GM23338 (cell line): ENCODE data around the gene GRK4.

Experiments used
- POLR2AphosphoS5 ChIP-seq: IDR thresholded peaks from 2 replicates; pipeline ENCODE4 v1.6.1; 2016; ENCODE audit warnings: antibody characterized with exemption, low read depth
- TF ChIP-seq, protein P1 (sequence below), 2 experiments: fragments of 200-600 bp in 1 of 2; sonication (generic) in 1 of 2; conservative IDR thresholded peaks; 2 replicates each; pipeline versions ENCODE4 v1.5.1 to v1.6.1; 2016 to 2017; ENCODE audit warnings: antibody characterized with exemption in 2 of 2, low read depth in 2 of 2, mild to moderate bottlenecking in 2 of 2, moderate library complexity in 1 of 2
- TF ChIP-seq, protein P2 (sequence below): IDR thresholded peaks from one replicate; pipeline ENCODE4 v1.6.1; 2018; ENCODE audit warnings: antibody characterized with exemption; ENCODE audit not compliant: unreplicated experiment
- TF ChIP-seq, protein P3 (sequence below): IDR thresholded peaks from 2 replicates; pipeline ENCODE4 v1.6.1; 2016; ENCODE audit warnings: antibody characterized with exemption

DNA sequence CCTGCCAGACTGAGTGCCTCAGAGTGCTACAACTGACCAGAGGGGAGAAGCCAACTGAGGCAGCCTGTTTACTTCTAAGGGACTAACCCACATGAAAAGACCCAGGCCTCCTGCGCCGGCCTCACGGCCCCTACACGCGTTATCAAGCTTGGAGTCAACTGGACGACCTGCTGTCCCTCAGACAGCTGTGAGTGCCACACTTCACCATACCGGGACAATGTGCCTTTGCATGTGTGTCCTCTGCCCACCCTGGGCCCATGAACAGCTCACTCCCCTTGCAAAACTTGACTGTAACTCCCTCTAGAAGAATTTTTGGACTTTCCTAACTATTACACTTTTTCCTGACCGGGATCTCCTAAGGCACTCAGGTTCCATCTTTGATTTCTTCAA is 2.0 kb upstream of the GRK4 start:
- TF ChIP-seq, protein P1, sequence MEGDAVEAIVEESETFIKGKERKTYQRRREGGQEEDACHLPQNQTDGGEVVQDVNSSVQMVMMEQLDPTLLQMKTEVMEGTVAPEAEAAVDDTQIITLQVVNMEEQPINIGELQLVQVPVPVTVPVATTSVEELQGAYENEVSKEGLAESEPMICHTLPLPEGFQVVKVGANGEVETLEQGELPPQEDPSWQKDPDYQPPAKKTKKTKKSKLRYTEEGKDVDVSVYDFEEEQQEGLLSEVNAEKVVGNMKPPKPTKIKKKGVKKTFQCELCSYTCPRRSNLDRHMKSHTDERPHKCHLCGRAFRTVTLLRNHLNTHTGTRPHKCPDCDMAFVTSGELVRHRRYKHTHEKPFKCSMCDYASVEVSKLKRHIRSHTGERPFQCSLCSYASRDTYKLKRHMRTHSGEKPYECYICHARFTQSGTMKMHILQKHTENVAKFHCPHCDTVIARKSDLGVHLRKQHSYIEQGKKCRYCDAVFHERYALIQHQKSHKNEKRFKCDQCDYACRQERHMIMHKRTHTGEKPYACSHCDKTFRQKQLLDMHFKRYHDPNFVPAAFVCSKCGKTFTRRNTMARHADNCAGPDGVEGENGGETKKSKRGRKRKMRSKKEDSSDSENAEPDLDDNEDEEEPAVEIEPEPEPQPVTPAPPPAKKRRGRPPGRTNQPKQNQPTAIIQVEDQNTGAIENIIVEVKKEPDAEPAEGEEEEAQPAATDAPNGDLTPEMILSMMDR (conservative IDR thresholded peaks at IDR 0.05; ENCODE audit: low read depth in 2 of 2): no peak
- TF ChIP-seq, protein P2, sequence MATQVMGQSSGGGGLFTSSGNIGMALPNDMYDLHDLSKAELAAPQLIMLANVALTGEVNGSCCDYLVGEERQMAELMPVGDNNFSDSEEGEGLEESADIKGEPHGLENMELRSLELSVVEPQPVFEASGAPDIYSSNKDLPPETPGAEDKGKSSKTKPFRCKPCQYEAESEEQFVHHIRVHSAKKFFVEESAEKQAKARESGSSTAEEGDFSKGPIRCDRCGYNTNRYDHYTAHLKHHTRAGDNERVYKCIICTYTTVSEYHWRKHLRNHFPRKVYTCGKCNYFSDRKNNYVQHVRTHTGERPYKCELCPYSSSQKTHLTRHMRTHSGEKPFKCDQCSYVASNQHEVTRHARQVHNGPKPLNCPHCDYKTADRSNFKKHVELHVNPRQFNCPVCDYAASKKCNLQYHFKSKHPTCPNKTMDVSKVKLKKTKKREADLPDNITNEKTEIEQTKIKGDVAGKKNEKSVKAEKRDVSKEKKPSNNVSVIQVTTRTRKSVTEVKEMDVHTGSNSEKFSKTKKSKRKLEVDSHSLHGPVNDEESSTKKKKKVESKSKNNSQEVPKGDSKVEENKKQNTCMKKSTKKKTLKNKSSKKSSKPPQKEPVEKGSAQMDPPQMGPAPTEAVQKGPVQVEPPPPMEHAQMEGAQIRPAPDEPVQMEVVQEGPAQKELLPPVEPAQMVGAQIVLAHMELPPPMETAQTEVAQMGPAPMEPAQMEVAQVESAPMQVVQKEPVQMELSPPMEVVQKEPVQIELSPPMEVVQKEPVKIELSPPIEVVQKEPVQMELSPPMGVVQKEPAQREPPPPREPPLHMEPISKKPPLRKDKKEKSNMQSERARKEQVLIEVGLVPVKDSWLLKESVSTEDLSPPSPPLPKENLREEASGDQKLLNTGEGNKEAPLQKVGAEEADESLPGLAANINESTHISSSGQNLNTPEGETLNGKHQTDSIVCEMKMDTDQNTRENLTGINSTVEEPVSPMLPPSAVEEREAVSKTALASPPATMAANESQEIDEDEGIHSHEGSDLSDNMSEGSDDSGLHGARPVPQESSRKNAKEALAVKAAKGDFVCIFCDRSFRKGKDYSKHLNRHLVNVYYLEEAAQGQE: no peak
- TF ChIP-seq, protein P3, sequence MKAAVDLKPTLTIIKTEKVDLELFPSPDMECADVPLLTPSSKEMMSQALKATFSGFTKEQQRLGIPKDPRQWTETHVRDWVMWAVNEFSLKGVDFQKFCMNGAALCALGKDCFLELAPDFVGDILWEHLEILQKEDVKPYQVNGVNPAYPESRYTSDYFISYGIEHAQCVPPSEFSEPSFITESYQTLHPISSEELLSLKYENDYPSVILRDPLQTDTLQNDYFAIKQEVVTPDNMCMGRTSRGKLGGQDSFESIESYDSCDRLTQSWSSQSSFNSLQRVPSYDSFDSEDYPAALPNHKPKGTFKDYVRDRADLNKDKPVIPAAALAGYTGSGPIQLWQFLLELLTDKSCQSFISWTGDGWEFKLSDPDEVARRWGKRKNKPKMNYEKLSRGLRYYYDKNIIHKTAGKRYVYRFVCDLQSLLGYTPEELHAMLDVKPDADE: no peak
- TF ChIP-seq POLR2AphosphoS5: no peak
